Endodermal cell (in vitro differentiated cells): Measurements from ENCODE around the gene MVD. TPM values are rescaled to one million over a fixed set of nuclear protein-coding genes. Genes with fewer than 3 reads are reported as not detected.

ENCODE experiments used
- DNase-seq: peaks from one replicate; pipeline ENCODE4 v3.0.0-alpha.2; 2017
- H3K27ac ChIP-seq: 2 replicates; pipeline ENCODE4 v1.5.1; 2013; ENCODE audit warnings: mild to moderate bottlenecking, low read depth, low read length, moderate library complexity
- H3K27me3 ChIP-seq: 2 replicates; pipeline ENCODE4 v1.6.1; 2013; ENCODE audit warnings: mild to moderate bottlenecking, low read length, moderate library complexity; ENCODE audit not compliant: insufficient read depth, control insufficient read depth, poor library complexity, severe bottlenecking
- H3K36me3 ChIP-seq: 2 replicates; pipeline ENCODE4 v1.7.0; 2013; ENCODE audit warnings: mild to moderate bottlenecking, low read length, moderate library complexity; ENCODE audit not compliant: control insufficient read depth, insufficient read depth
- H3K4me1 ChIP-seq: one replicate; pipeline ENCODE4 v1.7.0; 2013; ENCODE audit warnings: low read length; ENCODE audit not compliant: control insufficient read depth, insufficient read depth
- H3K4me3 ChIP-seq: 2 replicates; pipeline ENCODE4 v1.5.1; 2013; ENCODE audit warnings: mild to moderate bottlenecking, low read length, moderate library complexity
- H3K9ac ChIP-seq: 2 replicates; pipeline ENCODE4 v1.6.1; 2013; ENCODE audit warnings: mild to moderate bottlenecking, low read length, moderate library complexity; ENCODE audit not compliant: poor library complexity, severe bottlenecking; ENCODE audit errors: extremely low read depth
- H3K9me3 ChIP-seq: 2 replicates; pipeline ENCODE4 v1.6.1; 2013; ENCODE audit warnings: mild to moderate bottlenecking, low read length, moderate library complexity; ENCODE audit not compliant: control insufficient read depth
- H3K27ac Mint-ChIP-seq: 2 replicates; pipeline ENCODE4 v1.8.0; 2020; ENCODE audit warnings: mixed read lengths
- H3K27me3 Mint-ChIP-seq: 2 replicates; pipeline ENCODE4 v1.8.0; 2021; ENCODE audit warnings: mild to moderate bottlenecking, mixed read lengths; ENCODE audit not compliant: insufficient read depth
- H3K36me3 Mint-ChIP-seq: 2 replicates; pipeline ENCODE4 v1.8.0; 2020; ENCODE audit warnings: low read depth, mixed read lengths
- H3K4me1 Mint-ChIP-seq: 2 replicates; pipeline ENCODE4 v1.8.0; 2020; ENCODE audit warnings: mixed read lengths
- H3K4me3 Mint-ChIP-seq: 2 replicates; pipeline ENCODE4 v1.8.0; 2020; ENCODE audit warnings: mild to moderate bottlenecking, moderate library complexity, mixed read lengths
- H3K9me3 Mint-ChIP-seq: 2 replicates; pipeline ENCODE4 v1.8.0; 2020; ENCODE audit warnings: mild to moderate bottlenecking, mixed read lengths
- WGBS, 2 experiments: methylation state at CpG; one replicate each; pipeline versions ENCODE4 v1.1.5 to v1.1.7; 2013; ENCODE audit warnings: missing lambda C conversion rate in 2 of 2, mixed read lengths in 1 of 2; ENCODE audit not compliant: insufficient coverage in 1 of 2, insufficient read length in 1 of 2; 5-methylcytosine and 5-hydroxymethylcytosine counted together
- total RNA-seq, 2 donors: library from RNA; stranded (reverse); fragmentation: NEBNext Ultra II Directional in 1 of 2; extraction: Animal tissue kit (Norgen Biotek cat#: 25700) in 1 of 2; gene quantifications; 2 replicates in 1 of 2; 3 replicates in 1 of 2; pipeline ENCODE4 v1.2.1, GENCODE V29; 2021
- TF ChIP-seq, protein P1 (sequence below): fragments of 200-600 bp; sonication (generic); conservative IDR thresholded peaks from 2 replicates; pipeline ENCODE4 v1.5.0; 2021; ENCODE audit warnings: antibody characterized with exemption, mild to moderate bottlenecking

MVD gene
- total RNA-seq, 2 donors from 2014 or later, result 79.8 to 81.4 TPM

DNA sequence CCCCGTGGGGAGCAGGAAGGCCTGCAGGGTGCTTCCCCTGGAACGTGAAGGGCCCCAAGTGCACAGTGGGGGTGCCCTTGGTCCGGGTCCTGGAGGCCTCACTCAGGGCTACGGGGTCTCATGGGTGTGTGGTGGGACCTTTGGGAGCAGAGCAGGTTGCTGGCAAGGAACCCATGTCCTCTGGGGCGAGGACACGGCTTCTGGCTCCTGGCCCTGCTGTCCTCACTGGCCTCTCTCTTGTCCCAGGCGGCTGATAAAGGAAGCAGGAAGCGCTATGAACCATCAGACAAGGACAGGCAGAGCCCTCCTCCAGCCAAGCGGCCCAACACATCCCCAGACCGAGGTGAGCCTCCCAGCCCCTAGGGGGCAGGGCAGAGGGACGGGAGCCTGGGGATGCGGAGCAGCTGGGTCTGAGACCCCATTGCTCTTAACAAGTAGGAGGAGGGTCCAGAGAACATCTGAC is 34.3 kb downstream of the MVD start:
- Mint-ChIP-seq H3K4me3 (no peak overlapping the region), H3K27ac (peak overlapping the region; percentile 48), H3K36me3 (peaks cover 60% of the 10 kb centered on the region), H3K9me3 (no peaks in the 10 kb centered on the region), H3K4me1 (no peaks in the 10 kb centered on the region), H3K27me3 (no peaks in the 10 kb centered on the region)
- Histone ChIP-seq H3K4me1 (peaks cover 8% of the 10 kb centered on the region), H3K36me3 (peaks cover 62% of the 10 kb centered on the region), H3K4me3 (no peak overlapping the region), H3K27ac (no peak overlapping the region), H3K9ac (no peak overlapping the region), H3K9me3 (no peaks in the 10 kb centered on the region), H3K27me3 (no peaks in the 10 kb centered on the region)
- WGBS, 2 experiments, result 82 to 84% methylated on average over 10 to 12 of the region's 12 CpGs
- DNase-seq, result peak; percentile 93
- TF ChIP-seq, protein P1, sequence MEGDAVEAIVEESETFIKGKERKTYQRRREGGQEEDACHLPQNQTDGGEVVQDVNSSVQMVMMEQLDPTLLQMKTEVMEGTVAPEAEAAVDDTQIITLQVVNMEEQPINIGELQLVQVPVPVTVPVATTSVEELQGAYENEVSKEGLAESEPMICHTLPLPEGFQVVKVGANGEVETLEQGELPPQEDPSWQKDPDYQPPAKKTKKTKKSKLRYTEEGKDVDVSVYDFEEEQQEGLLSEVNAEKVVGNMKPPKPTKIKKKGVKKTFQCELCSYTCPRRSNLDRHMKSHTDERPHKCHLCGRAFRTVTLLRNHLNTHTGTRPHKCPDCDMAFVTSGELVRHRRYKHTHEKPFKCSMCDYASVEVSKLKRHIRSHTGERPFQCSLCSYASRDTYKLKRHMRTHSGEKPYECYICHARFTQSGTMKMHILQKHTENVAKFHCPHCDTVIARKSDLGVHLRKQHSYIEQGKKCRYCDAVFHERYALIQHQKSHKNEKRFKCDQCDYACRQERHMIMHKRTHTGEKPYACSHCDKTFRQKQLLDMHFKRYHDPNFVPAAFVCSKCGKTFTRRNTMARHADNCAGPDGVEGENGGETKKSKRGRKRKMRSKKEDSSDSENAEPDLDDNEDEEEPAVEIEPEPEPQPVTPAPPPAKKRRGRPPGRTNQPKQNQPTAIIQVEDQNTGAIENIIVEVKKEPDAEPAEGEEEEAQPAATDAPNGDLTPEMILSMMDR, result peak; percentile 84

- H3K4me1 Mint-ChIP-seq, result no peaks in the 10 kb centered on the region
- Histone ChIP-seq H3K9me3 (no peaks in the 10 kb centered on the region), H3K9ac (no peak overlapping the region), H3K4me3 (no peak overlapping the region), H3K27ac (no peak overlapping the region), H3K4me1 (peaks cover 8% of the 10 kb centered on the region), H3K36me3 (peaks cover 69% of the 10 kb centered on the region), H3K27me3 (no peaks in the 10 kb centered on the region)
- no peak for DNase-seq
- H3K36me3 Mint-ChIP-seq, result peaks cover 67% of the 10 kb centered on the region
- 91 to 97% methylated on average over 12 to 27 of the region's 27 CpGs for WGBS, 2 experiments
- H3K4me3 Mint-ChIP-seq, result no peak overlapping the region
- H3K9me3 Mint-ChIP-seq, result no peaks in the 10 kb centered on the region
- TF ChIP-seq, protein P1, result no peak
- H3K27ac Mint-ChIP-seq, result no peak overlapping the region
- no peaks in the 10 kb centered on the region for H3K27me3 Mint-ChIP-seq
Observed at GRCh38 chr16:88627531-88628411, 35.1 kb downstream of the MVD start.

DNA sequence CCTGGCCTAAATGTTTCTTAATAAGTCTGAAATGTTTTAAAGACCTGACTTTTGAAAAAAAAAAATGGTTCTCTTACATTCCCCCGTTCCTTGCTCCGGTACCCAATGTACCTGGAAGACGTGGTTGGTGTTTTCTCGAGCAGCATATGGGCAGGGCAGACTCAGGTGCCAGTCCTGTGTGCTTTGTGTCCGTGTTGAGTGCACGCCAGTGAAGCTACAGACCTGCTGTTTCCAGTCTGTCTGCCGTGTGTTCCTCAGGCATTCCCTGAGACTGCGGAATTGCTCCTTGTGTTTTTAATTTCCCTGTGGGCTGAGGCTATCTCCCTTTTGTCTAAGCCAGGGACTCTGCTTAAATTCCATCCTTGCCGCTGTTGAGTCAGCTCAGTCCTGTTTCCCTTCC is 36.2 kb downstream of the MVD start:
- Mint-ChIP-seq H3K36me3 (peaks cover 72% of the 10 kb centered on the region), H3K27ac (no peak overlapping the region), H3K4me1 (no peaks in the 10 kb centered on the region), H3K27me3 (no peaks in the 10 kb centered on the region), H3K9me3 (no peaks in the 10 kb centered on the region), H3K4me3 (no peak overlapping the region)
- no peak overlapping the region for H3K4me3 ChIP-seq
- TF ChIP-seq, protein P1, result no peak
- peaks cover 80% of the 10 kb centered on the region for H3K36me3 ChIP-seq
- no peak overlapping the region for H3K9ac ChIP-seq
- no peak overlapping the region for H3K27ac ChIP-seq
- WGBS, 2 experiments, result 92 to 93% methylated on average over 9 of the region's 9 CpGs
- H3K9me3 ChIP-seq, result no peaks in the 10 kb centered on the region
- DNase-seq, result no peak
- peaks cover 8% of the 10 kb centered on the region for H3K4me1 ChIP-seq
- H3K27me3 ChIP-seq, result no peaks in the 10 kb centered on the region
